Astrocyte (in vitro differentiated cells and primary cell): ENCODE data around the gene GRM4. TPM values are rescaled to one million over a fixed set of nuclear protein-coding genes. Genes with fewer than 3 reads are reported as not detected.

Source experiments
- DNase-seq: peaks from one replicate; pipeline ENCODE4 v3.0.0-alpha.2; 2010; ENCODE audit warnings: low read depth
- FAIRE-seq: peaks from 2 replicates; lab custom pipeline; 2011; peaks lifted over from hg19 to GRCh38; lab: Jason Lieb, UNC
- H2AFZ ChIP-seq: 2 replicates; pipeline ENCODE4 v1.6.0; 2012; ENCODE audit warnings: low read depth, low read length, inconsistent platforms
- H3K27ac ChIP-seq: 2 replicates; pipeline ENCODE4 v1.5.1; 2011; ENCODE audit warnings: low read depth, low read length, inconsistent platforms
- H3K27me3 ChIP-seq: 2 replicates; pipeline ENCODE4 v1.6.0; 2011; ENCODE audit warnings: low read length, inconsistent platforms; ENCODE audit not compliant: insufficient read depth
- H3K36me3 ChIP-seq: 2 replicates; pipeline ENCODE4 v1.5.1; 2011; ENCODE audit warnings: low read length, inconsistent platforms; ENCODE audit not compliant: insufficient read depth
- H3K4me1 ChIP-seq: 2 replicates; pipeline ENCODE4 v1.5.1; 2011; ENCODE audit warnings: low read length, inconsistent platforms; ENCODE audit not compliant: insufficient read depth
- H3K4me2 ChIP-seq: 2 replicates; pipeline ENCODE4 v1.6.0; 2012; ENCODE audit warnings: low read length, inconsistent platforms
- H3K4me3 ChIP-seq: 2 replicates; pipeline ENCODE4 v1.5.1; 2011; ENCODE audit warnings: low read depth, mild to moderate bottlenecking, low read length, inconsistent platforms; ENCODE audit not compliant: insufficient read depth
- H3K79me2 ChIP-seq: 2 replicates; pipeline ENCODE4 v1.6.0; 2012; ENCODE audit warnings: mild to moderate bottlenecking, low read length, inconsistent platforms; ENCODE audit not compliant: insufficient read depth
- H3K9ac ChIP-seq: 2 replicates; pipeline ENCODE4 v1.6.0; 2012; ENCODE audit warnings: mild to moderate bottlenecking, low read length, inconsistent platforms
- H3K9me3 ChIP-seq: 2 replicates; pipeline ENCODE4 v1.5.1; 2012; ENCODE audit warnings: low read depth, mild to moderate bottlenecking, low read length, inconsistent platforms; ENCODE audit not compliant: insufficient read depth
- H4K20me1 ChIP-seq: 2 replicates; pipeline ENCODE4 v1.6.0; 2012; ENCODE audit warnings: low read length, inconsistent platforms; ENCODE audit not compliant: insufficient read depth
- H3K27ac Mint-ChIP-seq: one replicate; pipeline ENCODE4 v1.8.0; 2021; ENCODE audit warnings: mild to moderate bottlenecking, mixed read lengths; ENCODE audit not compliant: unreplicated experiment
- H3K27me3 Mint-ChIP-seq: one replicate; pipeline ENCODE4 v1.8.0; 2021; ENCODE audit warnings: low read depth, mixed read lengths; ENCODE audit not compliant: unreplicated experiment
- H3K36me3 Mint-ChIP-seq: one replicate; pipeline ENCODE4 v1.8.0; 2021; ENCODE audit warnings: low read depth, mixed read lengths; ENCODE audit not compliant: unreplicated experiment
- H3K4me1 Mint-ChIP-seq: one replicate; pipeline ENCODE4 v1.8.0; 2021; ENCODE audit warnings: low read depth, mixed read lengths; ENCODE audit not compliant: unreplicated experiment
- H3K4me3 Mint-ChIP-seq: one replicate; pipeline ENCODE4 v1.8.0; 2021; ENCODE audit warnings: mild to moderate bottlenecking, moderate library complexity, mixed read lengths; ENCODE audit not compliant: unreplicated experiment
- H3K9me3 Mint-ChIP-seq: one replicate; pipeline ENCODE4 v1.8.0; 2021; ENCODE audit warnings: mild to moderate bottlenecking, mixed read lengths; ENCODE audit not compliant: unreplicated experiment
- CTCF ChIP-seq: IDR thresholded peaks from 2 replicates; pipeline ENCODE4 v1.5.1; 2011; ENCODE audit warnings: low read depth, mild to moderate bottlenecking, inconsistent platforms, low read length, moderate library complexity; ENCODE audit not compliant: insufficient read depth
- EZH2 ChIP-seq: IDR thresholded peaks from 2 replicates; pipeline ENCODE4 v1.6.1; 2012; ENCODE audit warnings: mild to moderate bottlenecking, low read length, inconsistent platforms; ENCODE audit not compliant: insufficient read depth
- total RNA-seq: library from RNA; stranded (reverse); gene quantifications from 2 replicates; pipeline ENCODE4 v1.2.1, GENCODE V29; 2021

Gene GRM4
- total RNA-seq, 1 donor from 2014 or later: 0.30 TPM

GRCh38 chr6:34063651-34064050 is 82.2 kb downstream of the GRM4 start:
- peaks cover 28% of the 10 kb centered on the region for H3K27me3 ChIP-seq
- H3K36me3 ChIP-seq: no peaks in the 10 kb centered on the region
- DNase-seq (no peak), FAIRE-seq (no peak)
- no peak overlapping the region for H3K4me3 Mint-ChIP-seq
- H3K79me2 ChIP-seq: no peaks in the 10 kb centered on the region
- H3K4me1 Mint-ChIP-seq: no peaks in the 10 kb centered on the region
- peaks cover 60% of the 10 kb centered on the region for H3K27me3 Mint-ChIP-seq
- no peak overlapping the region for H3K4me3 ChIP-seq
- peaks cover 3% of the 10 kb centered on the region for H3K4me1 ChIP-seq
- TF ChIP-seq EZH2: no peak
- TF ChIP-seq CTCF: no peak
- H3K27ac Mint-ChIP-seq: no peak overlapping the region
- no peak overlapping the region for H2AFZ ChIP-seq
- no peak overlapping the region for H3K4me2 ChIP-seq
- H3K9me3 Mint-ChIP-seq: no peaks in the 10 kb centered on the region
- H3K9ac ChIP-seq: no peak overlapping the region
- no peaks in the 10 kb centered on the region for H3K9me3 ChIP-seq
- H4K20me1 ChIP-seq: no peaks in the 10 kb centered on the region
- no peak overlapping the region for H3K27ac ChIP-seq
- H3K36me3 Mint-ChIP-seq: no peaks in the 10 kb centered on the region

GRCh38 chr6:34062815-34063214 is 83.1 kb downstream of the GRM4 start:
- H3K9me3 ChIP-seq: no peaks in the 10 kb centered on the region
- H3K27me3 Mint-ChIP-seq: peaks cover 57% of the 10 kb centered on the region
- no peak for DNase-seq
- no peaks in the 10 kb centered on the region for H3K79me2 ChIP-seq
- H3K27me3 ChIP-seq: peaks cover 28% of the 10 kb centered on the region
- no peak overlapping the region for H3K27ac Mint-ChIP-seq
- H3K27ac ChIP-seq: no peak overlapping the region
- no peaks in the 10 kb centered on the region for H3K36me3 ChIP-seq
- H3K36me3 Mint-ChIP-seq: no peaks in the 10 kb centered on the region
- H3K9ac ChIP-seq: no peak overlapping the region
- H3K9me3 Mint-ChIP-seq: no peaks in the 10 kb centered on the region
- peaks cover 3% of the 10 kb centered on the region for H3K4me1 ChIP-seq
- H2AFZ ChIP-seq: no peak overlapping the region
- H3K4me2 ChIP-seq: no peak overlapping the region
- TF ChIP-seq CTCF: peak; percentile 17
- TF ChIP-seq EZH2: no peak
- no peaks in the 10 kb centered on the region for H4K20me1 ChIP-seq
- H3K4me3 ChIP-seq: no peak overlapping the region
- H3K4me3 Mint-ChIP-seq: no peak overlapping the region
- FAIRE-seq: no peak
- no peaks in the 10 kb centered on the region for H3K4me1 Mint-ChIP-seq

GRCh38 chr6:34062156-34062555 is 83.7 kb downstream of the GRM4 start:
- peaks cover 26% of the 10 kb centered on the region for H3K27me3 ChIP-seq
- Mint-ChIP-seq H3K4me1 (no peaks in the 10 kb centered on the region), H3K36me3 (no peaks in the 10 kb centered on the region), H3K9me3 (no peaks in the 10 kb centered on the region), H3K4me3 (no peak overlapping the region), H3K27me3 (peaks cover 56% of the 10 kb centered on the region), H3K27ac (no peak overlapping the region)
- H3K9ac ChIP-seq: no peak overlapping the region
- H3K4me1 ChIP-seq: peaks cover 3% of the 10 kb centered on the region
- no peak overlapping the region for H3K4me2 ChIP-seq
- no peaks in the 10 kb centered on the region for H3K36me3 ChIP-seq
- H4K20me1 ChIP-seq: no peaks in the 10 kb centered on the region
- H3K4me3 ChIP-seq: no peak overlapping the region
- FAIRE-seq (no peak), DNase-seq (no peak)
- TF ChIP-seq EZH2 (no peak), CTCF (no peak)
- no peaks in the 10 kb centered on the region for H3K79me2 ChIP-seq
- no peak overlapping the region for H2AFZ ChIP-seq
- no peak overlapping the region for H3K27ac ChIP-seq
- no peaks in the 10 kb centered on the region for H3K9me3 ChIP-seq
